GM23248 (cell line): ENCODE data around the gene ANTKMT. TPM values are rescaled to one million over a fixed set of nuclear protein-coding genes. Genes with fewer than 3 reads are reported as not detected.
"Not testable (repeated sequence)": the region's sequence is repeated elsewhere in the genome, so short reads cannot be mapped to it uniquely, and the experiment has no call there.

ENCODE experiments used
- DNase-seq: peaks from one replicate; pipeline ENCODE4 v3.0.0-alpha.2; 2015
- H2AFZ ChIP-seq: fragments of 200-600 bp; sonication (generic); 2 replicates; pipeline ENCODE4 v1.6.1; 2016; ENCODE audit warnings: antibody characterized with exemption
- H3F3A ChIP-seq: fragments of 200-600 bp; sonication (generic); 2 replicates; pipeline ENCODE4 v1.6.1; 2016; ENCODE audit warnings: mild to moderate bottlenecking, antibody characterized with exemption, mixed run types; ENCODE audit not compliant: insufficient read depth
- H3K27ac ChIP-seq: fragments of 200-600 bp; sonication (generic); 2 replicates; pipeline ENCODE4 v1.5.1; 2016; ENCODE audit warnings: mild to moderate bottlenecking
- H3K27me3 ChIP-seq: fragments of 200-600 bp; sonication (generic); replicated peaks from 2 replicates; pipeline ENCODE4 v1.6.1; 2016; ENCODE audit warnings: mild to moderate bottlenecking; ENCODE audit not compliant: insufficient read depth
- H3K36me3 ChIP-seq: fragments of 200-600 bp; sonication (generic); 2 replicates; pipeline ENCODE4 v1.6.1; 2016; ENCODE audit warnings: low read depth, mild to moderate bottlenecking
- H3K4me1 ChIP-seq: fragments of 200-600 bp; sonication (generic); 2 replicates; pipeline ENCODE4 v1.6.1; 2016; ENCODE audit warnings: mild to moderate bottlenecking; ENCODE audit not compliant: insufficient read depth
- H3K4me2 ChIP-seq: fragments of 200-600 bp; sonication (generic); one replicate; pipeline ENCODE4 v1.6.1; 2016; ENCODE audit warnings: mild to moderate bottlenecking; ENCODE audit not compliant: unreplicated experiment
- H3K4me3 ChIP-seq: fragments of 200-600 bp; sonication (generic); 2 replicates; pipeline ENCODE4 v1.5.1; 2016; ENCODE audit warnings: mild to moderate bottlenecking
- H3K79me2 ChIP-seq: fragments of 200-600 bp; sonication (generic); 2 replicates; pipeline ENCODE4 v1.6.1; 2016; ENCODE audit warnings: mild to moderate bottlenecking; ENCODE audit not compliant: insufficient read depth
- H3K9ac ChIP-seq: fragments of 200-600 bp; sonication (generic); 2 replicates; pipeline ENCODE4 v1.6.1; 2016; ENCODE audit warnings: mild to moderate bottlenecking
- H3K9me2 ChIP-seq: fragments of 200-600 bp; sonication (generic); 2 replicates; pipeline ENCODE4 v1.6.1; 2016; ENCODE audit warnings: mixed run types, mild to moderate bottlenecking, moderate library complexity; ENCODE audit not compliant: insufficient read depth
- H3K9me3 ChIP-seq: fragments of 200-600 bp; sonication (generic); one replicate; pipeline ENCODE4 v1.6.1; 2017; ENCODE audit warnings: low read depth
- H4K20me1 ChIP-seq: fragments of 200-600 bp; sonication (generic); 2 replicates; pipeline ENCODE4 v1.6.0; 2016; ENCODE audit not compliant: insufficient read depth
- EZH2 ChIP-seq: fragments of 200-600 bp; sonication (generic); IDR thresholded peaks from 2 replicates; pipeline ENCODE4 v1.6.1; 2018; ENCODE audit warnings: antibody characterized with exemption, mild to moderate bottlenecking; ENCODE audit not compliant: insufficient read depth, poor library complexity, severe bottlenecking
- EZH2phosphoT487 ChIP-seq: fragments of 200-600 bp; sonication (generic); IDR thresholded peaks from 2 replicates; pipeline ENCODE4 v1.6.1; 2018; ENCODE audit warnings: antibody characterized with exemption, moderate library complexity, mild to moderate bottlenecking, low read depth; ENCODE audit not compliant: insufficient read depth
- whole genome bisulfite sequencing, 2 experiments: methylation state at CpG; one replicate each; pipeline ENCODE4 v1.1.6; 2015 to 2017; ENCODE audit warnings: low lambda C conversion rate in 2 of 2, low coverage in 1 of 2; ENCODE audit errors: missing lambda C conversion rate in 2 of 2; 5-methylcytosine and 5-hydroxymethylcytosine counted together
- in situ Hi-C: fragments of 300-500 bp; cut with MboI; formaldehyde crosslinking; loops from 2 replicates; pipeline ENCODE4 v1.15.0; 2020
- polyA plus RNA-seq: library from polyadenylated mRNA; unstranded; fragments of >200 nt; fragmentation: Nextera tagmentation; extraction: Ambion mirVana; gene quantifications from 2 replicates; pipeline ENCODE4 v1.2.1, GENCODE V29; 2016
- total RNA-seq: library from RNA; depleted of rRNA; stranded (reverse); fragments of >200 nt; shearing (Covaris generic); gene quantifications from 2 replicates; pipeline ENCODE4 v1.2.3, GENCODE V29; 2014

ANTKMT gene
- total and polyA plus RNA-seq, 2 experiments from 2014 or later, result 33.5 to 34.8 TPM

DNA sequence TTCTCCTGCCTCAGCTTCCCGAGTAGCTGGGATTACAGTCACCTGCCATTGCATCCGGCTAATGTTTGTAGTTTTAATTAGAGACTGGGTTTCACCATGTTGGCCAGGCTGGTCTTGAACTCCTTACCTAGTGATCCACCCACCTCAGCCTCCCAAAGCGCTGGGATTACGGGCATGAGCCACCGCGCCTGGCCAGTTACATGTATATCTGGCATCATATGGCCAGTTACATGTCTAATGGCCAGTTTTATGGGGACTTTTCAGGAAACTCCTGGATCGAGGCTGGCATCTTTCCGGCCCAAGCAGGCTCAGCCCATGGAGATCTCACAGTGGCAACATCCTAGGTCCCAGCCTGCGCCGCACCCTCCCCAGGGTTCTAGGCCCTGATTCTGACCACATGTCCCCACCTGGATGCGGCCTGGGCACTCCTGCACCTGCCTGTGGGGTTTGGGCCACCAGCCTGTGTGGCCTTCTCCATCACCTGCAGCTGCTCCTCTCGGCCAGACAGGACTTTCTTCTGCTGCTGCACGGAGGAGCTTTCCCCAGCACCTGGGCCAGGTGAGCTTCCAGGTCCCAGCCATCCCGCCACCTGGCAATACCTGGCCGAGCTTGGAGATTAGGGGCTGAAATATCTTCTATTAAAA lies 21.2 kb downstream of the ANTKMT start:
- Histone ChIP-seq H3F3A (no peaks in the 10 kb centered on the region), H3K9me3 (no peaks in the 10 kb centered on the region), H3K27me3 (no peaks in the 10 kb centered on the region), H3K79me2 (no peaks in the 10 kb centered on the region; the same call in 1 of the 2 replicates), H3K27ac (no peak overlapping the region), H2AFZ (no peak overlapping the region), H3K9me2 (no peaks in the 10 kb centered on the region), H3K36me3 (no peaks in the 10 kb centered on the region), H3K4me3 (no peak overlapping the region), H3K9ac (no peak overlapping the region), H3K4me1 (no peaks in the 10 kb centered on the region; the same call in 1 of the 2 replicates), H4K20me1 (no peaks in the 10 kb centered on the region), H3K4me2 (no peak overlapping the region)
- DNase-seq, result no peak
- TF ChIP-seq EZH2, result no peak
- TF ChIP-seq EZH2phosphoT487, result no peak
- in situ Hi-C loops, result no loop called here
- WGBS, 2 experiments, result 89 to 90% methylated on average over 15 of the region's 15 CpGs

DNA sequence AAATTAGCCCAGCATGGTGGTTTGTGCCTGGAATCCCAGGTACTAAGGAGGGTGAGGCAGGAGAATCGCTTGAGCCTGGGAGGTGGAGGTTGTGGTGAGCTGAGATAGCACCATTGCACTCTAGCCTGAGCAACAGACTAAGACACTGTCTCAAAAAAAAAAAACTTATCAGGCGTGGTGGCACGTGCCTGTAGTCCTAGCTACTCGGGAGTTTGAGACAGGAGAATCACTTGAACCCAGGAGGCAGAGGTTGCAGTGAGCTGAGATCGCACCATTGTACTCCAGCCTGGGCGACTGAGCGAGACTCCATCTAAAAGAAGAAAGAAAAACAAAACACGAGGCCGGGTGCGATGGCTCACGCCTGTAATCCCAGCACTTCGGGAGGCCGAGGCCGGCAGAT lies 21.9 kb downstream of the ANTKMT start:
- H3K4me2 ChIP-seq, H3F3A ChIP-seq, H3K9ac ChIP-seq, H3K9me3 ChIP-seq, H2AFZ ChIP-seq, DNase-seq, H3K4me1 ChIP-seq, in situ Hi-C loops, H3K27me3 ChIP-seq, H4K20me1 ChIP-seq, H3K27ac ChIP-seq, H3K79me2 ChIP-seq, H3K9me2 ChIP-seq, H3K4me3 ChIP-seq, H3K36me3 ChIP-seq: not testable (repeated sequence)
- WGBS, 2 experiments, result 67 to 68% methylated on average over 14 of the region's 14 CpGs

DNA sequence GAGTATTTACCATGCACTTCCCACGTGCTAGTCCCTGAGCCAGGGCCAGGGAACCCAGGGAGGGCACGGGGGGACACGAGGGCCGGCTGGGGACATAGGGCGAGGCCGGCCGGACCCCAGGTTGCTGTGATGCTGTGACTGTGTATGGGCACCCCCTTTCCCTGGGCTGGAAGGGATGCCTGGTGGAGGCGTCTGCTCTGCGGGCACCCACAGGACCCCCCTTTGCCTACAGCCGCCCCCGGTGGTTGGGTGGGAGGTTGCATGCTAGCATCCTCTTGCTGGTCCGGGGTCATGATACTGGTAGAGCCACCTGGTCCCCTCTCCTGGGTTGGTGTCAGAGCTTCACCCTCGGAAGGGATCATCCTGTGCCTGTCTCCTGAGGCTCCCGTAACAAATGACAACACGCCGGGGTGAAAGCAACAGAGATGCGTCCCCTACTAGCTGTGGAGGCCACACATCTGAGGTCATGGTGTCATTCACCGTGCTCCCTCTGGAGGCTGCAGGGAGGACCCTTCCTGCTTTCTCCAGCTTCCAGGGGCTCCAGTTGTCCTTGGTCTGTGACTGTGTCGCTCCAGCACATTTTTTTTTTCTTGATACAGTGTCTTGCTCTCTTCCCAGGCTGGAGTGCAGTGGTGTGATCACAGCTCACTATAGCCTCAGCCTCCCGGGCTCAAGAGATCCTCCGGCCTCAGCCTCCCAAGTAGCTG lies 23.0 kb downstream of the ANTKMT start:
- TF ChIP-seq EZH2phosphoT487 (no peak), EZH2 (no peak)
- H3F3A ChIP-seq, result no peaks in the 10 kb centered on the region
- no peak overlapping the region for H3K9ac ChIP-seq
- no peaks in the 10 kb centered on the region for H3K27me3 ChIP-seq
- no peak for DNase-seq
- no peak overlapping the region for H3K4me2 ChIP-seq
- no peaks in the 10 kb centered on the region for H3K9me3 ChIP-seq
- no peaks in the 10 kb centered on the region for H3K36me3 ChIP-seq
- in situ Hi-C loops, result no loop called here
- H3K4me1 ChIP-seq, result peaks cover 3% of the 10 kb centered on the region
- 75 to 80% methylated on average over 20 to 21 of the region's 21 CpGs for WGBS, 2 experiments
- no peak overlapping the region for H3K4me3 ChIP-seq
- H2AFZ ChIP-seq, result no peak overlapping the region
- H4K20me1 ChIP-seq, result no peaks in the 10 kb centered on the region
- no peaks in the 10 kb centered on the region; the same call in 1 of the 2 replicates for H3K79me2 ChIP-seq
- no peaks in the 10 kb centered on the region for H3K9me2 ChIP-seq
- no peak overlapping the region for H3K27ac ChIP-seq

DNA sequence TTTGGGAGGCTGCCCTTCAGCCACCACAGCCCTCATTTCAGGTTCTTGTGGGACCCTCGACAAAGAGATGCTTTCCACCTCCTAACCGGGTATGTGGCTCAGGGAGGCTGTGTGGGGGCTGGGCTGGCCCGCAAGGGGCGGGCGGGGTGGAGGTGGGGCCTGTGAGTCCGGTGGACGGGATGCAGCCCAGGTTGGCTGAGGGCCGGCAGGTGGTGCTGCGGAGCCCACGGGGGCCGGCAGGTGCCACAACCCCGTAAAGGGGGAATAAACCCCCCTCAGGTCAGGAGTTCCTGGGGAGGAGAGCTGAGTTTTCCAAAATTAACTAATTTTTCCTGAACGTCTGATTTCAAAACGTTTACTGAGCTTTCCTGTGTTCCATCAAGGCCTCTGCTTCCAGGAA lies 24.8 kb downstream of the ANTKMT start:
- H3K36me3 ChIP-seq, result no peaks in the 10 kb centered on the region
- H3K9me3 ChIP-seq, result no peaks in the 10 kb centered on the region
- in situ Hi-C loops, result no loop called here
- no peak for DNase-seq
- H2AFZ ChIP-seq, result no peak overlapping the region
- 8% methylated on average over 14 of the region's 14 CpGs for WGBS, 2 experiments
- no peak overlapping the region for H3K4me3 ChIP-seq
- H3K4me2 ChIP-seq, result no peak overlapping the region
- H3K4me1 ChIP-seq, result peaks cover 11% of the 10 kb centered on the region
- no peaks in the 10 kb centered on the region for H3K9me2 ChIP-seq
- H3F3A ChIP-seq, result peaks cover 8% of the 10 kb centered on the region
- H3K27me3 ChIP-seq, result no peaks in the 10 kb centered on the region
- no peaks in the 10 kb centered on the region for H3K79me2 ChIP-seq
- no peak overlapping the region for H3K27ac ChIP-seq
- no peaks in the 10 kb centered on the region for H4K20me1 ChIP-seq
- H3K9ac ChIP-seq, result no peak overlapping the region
- TF ChIP-seq EZH2 (no peak), EZH2phosphoT487 (no peak)
